GOT3 (cell line): ENCODE measurements around the gene DNASE1.
"Not testable (repeated sequence)": the region's sequence is repeated elsewhere in the genome, so short reads cannot be mapped to it uniquely, and the experiment has no call there.

ENCODE experiments used
- DNase-seq: peaks from one replicate; lab custom pipeline; 2025; ENCODE audit warnings: mixed read lengths; lab: John Stamatoyannopoulos, UW

DNASE1 gene

GRCh38 chr16:3641801-3642396 lies 12.6 kb upstream of the DNASE1 start:
- no peak for DNase-seq

- DNase-seq = no peak
Measured at GRCh38 chr16:3642397-3643094, 11.9 kb upstream of the DNASE1 start.

- DNase-seq = no peak
Measured at GRCh38 chr16:3643095-3643730, 11.3 kb upstream of the DNASE1 start.

- DNase-seq = no peak
Measured at GRCh38 chr16:3645108-3645503, 9.4 kb upstream of the DNASE1 start.

GRCh38 chr16:3645504-3646347 lies 8.8 kb upstream of the DNASE1 start:
- no peak for DNase-seq

- DNase-seq = no peak
Measured at GRCh38 chr16:3646348-3646920, 8.1 kb upstream of the DNASE1 start.

GRCh38 chr16:3650631-3651265 lies 3.7 kb upstream of the DNASE1 start:
- DNase-seq = no peak

GRCh38 chr16:3651461-3652372 lies 2.8 kb upstream of the DNASE1 start:
- no peak for DNase-seq

- no peak for DNase-seq
Measured at GRCh38 chr16:3652373-3653195, 1.9 kb upstream of the DNASE1 start.

GRCh38 chr16:3655030-3655395 lies 522 bp downstream of the DNASE1 start:
- no peak for DNase-seq

GRCh38 chr16:3655396-3656159 lies 1.1 kb downstream of the DNASE1 start:
- DNase-seq = no peak

GRCh38 chr16:3656160-3656490 lies 1.6 kb downstream of the DNASE1 start:
- not testable (repeated sequence) for DNase-seq

- no peak for DNase-seq
Measured at GRCh38 chr16:3656491-3657468, 2.3 kb downstream of the DNASE1 start.

- DNase-seq = no peak
Measured at GRCh38 chr16:3659251-3659650, 4.8 kb downstream of the DNASE1 start.

- DNase-seq = no peak
Measured at GRCh38 chr16:3661311-3661710, 6.8 kb downstream of the DNASE1 start.

GRCh38 chr16:3661922-3662321 lies 7.4 kb downstream of the DNASE1 start:
- no peak for DNase-seq

- DNase-seq = no peak
Measured at GRCh38 chr16:3662601-3663000, 8.1 kb downstream of the DNASE1 start.
